CD14-positive monocyte (primary cell): Measurements from ENCODE around the gene C2CD2. TPM values are rescaled to one million over a fixed set of nuclear protein-coding genes. Genes with fewer than 3 reads are reported as not detected.
A peak's percentile ranks its signal among the peaks of the same experiment; 100 is the strongest.

Experiments used
- DNase-seq, 3 donors: peaks; one replicate each; pipeline ENCODE4 v3.0.0-alpha.2; 2011 to 2022
- H2AFZ ChIP-seq: 2 replicates; pipeline ENCODE4 v1.6.0; 2012; ENCODE audit warnings: mild to moderate bottlenecking, low read depth, low read length, inconsistent platforms; ENCODE audit not compliant: insufficient read depth, poor library complexity, severe bottlenecking
- H3K27ac ChIP-seq, 2 donors: 1 replicate in 1 of 2; 2 replicates in 1 of 2; pipeline ENCODE4 v1.5.1; 2012 to 2013; ENCODE audit warnings: low read length in 2 of 2, control low read depth in 1 of 2, inconsistent platforms in 1 of 2, low read depth in 1 of 2, mild to moderate bottlenecking in 1 of 2
- H3K27me3 ChIP-seq, 2 donors: one replicate each; pipeline versions ENCODE4 v1.6.0 to v1.6.1; 2011 to 2013; ENCODE audit warnings: low read length in 2 of 2; ENCODE audit not compliant: control insufficient read depth in 2 of 2, insufficient read depth in 2 of 2
- H3K36me3 ChIP-seq, 2 donors: replicated peaks in 1 of 2; 1 replicate in 1 of 2; 2 replicates in 1 of 2; pipeline versions ENCODE4 v1.5.1 to v1.6.1; 2012 to 2013; ENCODE audit warnings: low read length in 2 of 2, control low read depth in 1 of 2, inconsistent platforms in 1 of 2, mild to moderate bottlenecking in 1 of 2; ENCODE audit not compliant: insufficient read depth in 2 of 2, control insufficient read depth in 1 of 2
- H3K4me1 ChIP-seq, 2 donors: 1 replicate in 1 of 2; 2 replicates in 1 of 2; pipeline versions ENCODE4 v1.5.1 to v1.6.1; 2012 to 2013; ENCODE audit warnings: low read length in 2 of 2, control low read depth in 1 of 2, inconsistent platforms in 1 of 2, mild to moderate bottlenecking in 1 of 2, moderate library complexity in 1 of 2; ENCODE audit not compliant: insufficient read depth in 2 of 2, control insufficient read depth in 1 of 2
- H3K4me2 ChIP-seq: replicated peaks from 2 replicates; pipeline ENCODE3; 2012; ENCODE audit warnings: low read length, moderate library complexity, mild to moderate bottlenecking; ENCODE audit not compliant: poor library complexity, severe bottlenecking; ENCODE audit errors: extremely low read depth
- H3K4me3 ChIP-seq, 3 experiments: fragments of 200-600 bp in 1 of 3; sonication (generic) in 1 of 3; replicated peaks in 1 of 3; 1 replicate in 2 of 3; 2 replicates in 1 of 3; pipeline ENCODE4 v1.5.1; 2011 to 2013; ENCODE audit warnings: low read length in 3 of 3, mild to moderate bottlenecking in 3 of 3, control low read depth in 2 of 3, low read depth in 2 of 3, inconsistent platforms in 1 of 3, moderate library complexity in 1 of 3
- H3K79me2 ChIP-seq: 2 replicates; pipeline ENCODE4 v1.6.0; 2012; ENCODE audit warnings: mild to moderate bottlenecking, control low read depth, inconsistent platforms, low read length, moderate library complexity; ENCODE audit not compliant: insufficient read depth
- H3K9ac ChIP-seq: 2 replicates; pipeline ENCODE4 v1.6.0; 2017; ENCODE audit warnings: low read length, mild to moderate bottlenecking; ENCODE audit not compliant: insufficient read depth, poor library complexity, severe bottlenecking
- H3K9me3 ChIP-seq, 2 donors: replicated peaks in 1 of 2; 1 replicate in 1 of 2; 2 replicates in 1 of 2; pipeline versions ENCODE4 v1.5.1 to v1.6.1; 2012 to 2013; ENCODE audit warnings: low read length in 2 of 2, control low read depth in 1 of 2; ENCODE audit not compliant: control insufficient read depth in 1 of 2, insufficient read depth in 1 of 2
- H4K20me1 ChIP-seq: 2 replicates; pipeline ENCODE4 v1.6.0; 2012; ENCODE audit warnings: mild to moderate bottlenecking, low read length, control low read depth, moderate library complexity; ENCODE audit not compliant: insufficient read depth
- H3K27ac Mint-ChIP-seq, 7 donors: one replicate each; pipeline ENCODE4 v1.8.0; 2020; ENCODE audit warnings: mild to moderate bottlenecking in 7 of 7, mixed read lengths in 7 of 7, moderate library complexity in 6 of 7, inconsistent platforms in 2 of 7
- H3K27me3 Mint-ChIP-seq, 3 donors: one replicate each; pipeline ENCODE4 v1.8.0; 2021 to 2022; ENCODE audit warnings: low read depth in 3 of 3, mild to moderate bottlenecking in 3 of 3, mixed read lengths in 3 of 3, moderate library complexity in 3 of 3, inconsistent platforms in 1 of 3
- H3K36me3 Mint-ChIP-seq, 2 donors: one replicate each; pipeline ENCODE4 v1.8.0; 2020; ENCODE audit warnings: mixed read lengths in 2 of 2, inconsistent platforms in 1 of 2, mild to moderate bottlenecking in 1 of 2
- H3K4me1 Mint-ChIP-seq: one replicate; pipeline ENCODE4 v1.8.0; 2020; ENCODE audit warnings: mild to moderate bottlenecking, mixed read lengths
- H3K4me3 Mint-ChIP-seq, 2 donors: one replicate each; pipeline ENCODE4 v1.8.0; 2020; ENCODE audit warnings: mild to moderate bottlenecking in 2 of 2, mixed read lengths in 2 of 2, moderate library complexity in 1 of 2
- H3K9me3 Mint-ChIP-seq, 7 donors: one replicate each; pipeline ENCODE4 v1.8.0; 2020 to 2022; ENCODE audit warnings: mixed read lengths in 7 of 7, mild to moderate bottlenecking in 6 of 7, moderate library complexity in 6 of 7, inconsistent platforms in 2 of 7
- CTCF ChIP-seq: fragments of 200-600 bp; IDR thresholded peaks from one replicate; pipeline ENCODE4 v1.8.0; 2022; ENCODE audit warnings: antibody characterized with exemption, mild to moderate bottlenecking
- WGBS: methylation state at CpG from one replicate; pipeline ENCODE4 v1.1.5; 2013; ENCODE audit warnings: missing lambda C conversion rate; ENCODE audit not compliant: insufficient coverage; 5-methylcytosine and 5-hydroxymethylcytosine counted together
- intact Hi-C, 2 donors: fragments of 100-400 bp; cut with micrococcal nuclease; formaldehyde crosslinking; loops; one replicate each; pipeline versions ENCODE4 v1.15.0 to v1.15.1; 2023
- polyA plus RNA-seq, 3 donors: library from polyadenylated mRNA; depleted of rRNA in 1 of 3; unstranded in 2 of 3; stranded (reverse) in 1 of 3; fragments of 300-500 nt in 2 of 3; fragments of >200 nt in 1 of 3; fragmentation: Illumina TruSeq in 2 of 3; gene quantifications; 1 replicate in 2 of 3; 2 replicates in 1 of 3; pipeline ENCODE4 v1.2.3, GENCODE V29; 2012 to 2021

The C2CD2 gene
- polyA plus RNA-seq, 3 donors = 1.4 to 17.0 (median 3.8) TPM

- intact Hi-C loops = no loop called here
- H3K4me3 ChIP-seq = no peak overlapping the region
- peaks cover 4 to 12% (median 8%) of the 10 kb centered on the region in 7 donors for H3K9me3 Mint-ChIP-seq
- H3K4me3 Mint-ChIP-seq = no peak overlapping the region
- no peak overlapping the region for H2AFZ ChIP-seq
- peaks cover 6 to 7% of the 10 kb centered on the region in 2 donors for H3K9me3 ChIP-seq
- peaks cover 10% of the 10 kb centered on the region for H3K4me1 Mint-ChIP-seq
- H3K4me2 ChIP-seq = no peak overlapping the region
- 99% methylated on average over 9 of the region's 17 CpGs for WGBS
- TF ChIP-seq CTCF = no peak
- H3K27ac Mint-ChIP-seq = peak overlapping the region in 1 of 7 donors; percentile 62
- no peak for DNase-seq
- H3K36me3 ChIP-seq = no peaks in the 10 kb centered on the region
- no peak overlapping the region for H3K9ac ChIP-seq
- no peaks in the 10 kb centered on the region for H3K36me3 Mint-ChIP-seq
- no peak overlapping the region for H3K27ac ChIP-seq
- H3K27me3 Mint-ChIP-seq = peaks cover 0 to 5% (median 0%) of the 10 kb centered on the region in 3 donors
- no peaks in the 10 kb centered on the region for H3K27me3 ChIP-seq
- peaks cover 8 to 11% of the 10 kb centered on the region in 2 donors for H3K4me1 ChIP-seq
- H3K79me2 ChIP-seq = no peaks in the 10 kb centered on the region
- no peaks in the 10 kb centered on the region for H4K20me1 ChIP-seq
Observed at GRCh38 chr21:41977034-41977950, 23.5 kb upstream of the C2CD2 start.

DNA sequence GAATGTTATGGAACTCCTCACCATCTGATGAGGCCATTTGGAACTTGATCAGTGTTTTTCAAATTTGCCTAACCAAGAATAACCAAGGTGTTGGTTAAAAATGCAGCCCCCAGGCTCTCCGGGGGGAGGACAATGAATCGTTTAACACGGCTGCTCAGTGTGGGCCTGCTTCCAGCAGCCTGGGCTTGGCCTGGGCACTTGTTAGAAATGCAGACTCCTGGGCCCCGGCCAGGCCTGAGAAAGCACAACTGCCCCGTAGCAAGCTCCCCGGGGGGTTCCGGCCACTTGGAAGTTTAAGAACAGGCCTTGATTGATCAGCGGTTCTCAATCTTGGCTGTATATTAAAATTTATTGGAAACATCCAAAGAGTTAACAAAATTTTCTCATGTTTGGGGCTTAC lies 22.8 kb upstream of the C2CD2 start:
- no peak overlapping the region for H3K27ac ChIP-seq
- H3K9me3 Mint-ChIP-seq = peaks cover 4 to 12% (median 8%) of the 10 kb centered on the region in 7 donors
- no peak overlapping the region for H3K4me3 Mint-ChIP-seq
- TF ChIP-seq CTCF = no peak
- H3K9me3 ChIP-seq = peaks cover 6 to 7% of the 10 kb centered on the region in 2 donors
- intact Hi-C loops = no loop called here
- H3K4me2 ChIP-seq = no peak overlapping the region
- H3K79me2 ChIP-seq = no peaks in the 10 kb centered on the region
- H3K4me3 ChIP-seq = no peak overlapping the region
- peaks cover 8 to 11% of the 10 kb centered on the region in 2 donors for H3K4me1 ChIP-seq
- no peak overlapping the region for H2AFZ ChIP-seq
- H3K36me3 Mint-ChIP-seq = no peaks in the 10 kb centered on the region
- 91% methylated on average over 4 of the region's 8 CpGs for WGBS
- no peak for DNase-seq
- no peaks in the 10 kb centered on the region for H3K36me3 ChIP-seq
- H4K20me1 ChIP-seq = no peaks in the 10 kb centered on the region
- peaks cover 0 to 3% (median 0%) of the 10 kb centered on the region in 3 donors for H3K27me3 Mint-ChIP-seq
- no peak overlapping the region for H3K9ac ChIP-seq
- peaks cover 10% of the 10 kb centered on the region for H3K4me1 Mint-ChIP-seq
- no peaks in the 10 kb centered on the region for H3K27me3 ChIP-seq
- no peak overlapping the region for H3K27ac Mint-ChIP-seq
